Fibroblast of skin of right biceps (primary cell): Measurements from ENCODE around the gene P2RX1.

Experiments used
- DNase-seq: peaks from one replicate; pipeline ENCODE4 v3.0.0-alpha.2; 2013

Gene P2RX1

DNA sequence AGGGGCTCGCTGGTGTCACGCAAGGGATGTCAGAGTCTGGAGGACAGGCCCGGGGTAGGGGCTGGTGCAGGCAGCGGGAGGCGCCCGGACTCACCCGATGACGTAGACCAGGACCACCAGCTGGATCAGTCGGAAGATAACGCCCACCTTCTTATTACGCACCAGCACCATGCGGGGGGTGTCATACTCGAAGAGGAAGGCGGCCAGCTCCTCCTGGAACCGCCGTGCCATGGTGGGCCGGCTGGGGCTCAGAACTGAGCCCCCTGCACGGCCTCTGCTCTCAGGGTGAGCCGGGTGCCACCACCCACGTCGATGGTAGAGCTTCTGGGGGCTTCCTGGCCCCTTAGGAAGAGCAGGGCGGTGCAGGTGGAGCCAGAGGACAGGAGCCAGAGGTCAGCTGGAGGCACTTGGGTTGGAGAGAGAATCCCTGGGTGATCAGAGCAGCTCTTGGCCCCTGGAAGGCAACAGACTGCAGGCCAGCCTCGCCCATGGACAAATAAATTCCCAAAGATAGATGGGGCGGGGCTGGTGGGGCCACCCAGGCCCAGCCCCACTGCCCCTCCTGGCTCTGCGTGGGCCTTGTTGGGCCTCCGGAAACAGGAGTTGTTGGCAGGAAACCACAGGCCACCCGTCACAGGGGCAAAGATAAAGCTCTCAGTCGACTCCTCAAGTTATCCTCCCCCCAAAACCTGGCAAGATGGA, at the start of gene P2RX1:
P2RX1 (minus strand) TSS at position 471 of the 702 bp plus-strand sequence; CDS start at position 231, 240 bp downstream.
- no peak for DNase-seq

DNA sequence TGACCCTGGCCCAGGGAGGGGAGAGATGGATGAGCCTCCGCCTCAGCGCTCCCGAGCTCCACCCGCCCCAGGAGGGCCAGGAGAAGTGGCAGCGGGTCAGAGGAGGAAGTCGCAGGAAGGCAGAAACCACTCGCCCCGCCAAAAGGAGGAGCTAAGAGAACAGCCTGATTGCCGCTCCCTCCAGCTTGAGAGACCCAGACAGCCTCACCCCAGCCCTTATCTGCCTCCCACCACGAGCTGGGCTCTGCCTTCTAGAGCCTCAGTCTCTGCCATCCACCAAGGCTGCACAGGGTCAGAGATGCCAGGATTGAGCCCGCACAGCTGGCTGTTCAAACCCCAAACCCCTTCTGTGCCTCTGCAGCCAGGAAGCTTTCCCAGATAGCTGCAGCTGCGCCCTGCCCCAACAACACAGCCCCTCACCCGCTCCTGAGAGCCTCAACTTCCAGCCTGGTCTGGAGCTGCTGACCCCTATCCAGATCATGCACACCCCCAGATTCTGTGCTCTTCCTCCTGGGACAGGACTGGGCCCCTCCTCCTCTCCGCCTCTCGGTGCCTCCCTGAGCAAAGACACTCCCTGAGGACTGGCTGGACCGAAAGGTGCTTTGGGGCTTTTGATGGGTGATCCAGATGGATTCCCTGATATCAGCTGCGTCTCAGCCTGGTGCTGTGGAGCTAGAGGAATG, 49.0 kb upstream of the P2RX1 start:
- peak; percentile 30 for DNase-seq

DNA sequence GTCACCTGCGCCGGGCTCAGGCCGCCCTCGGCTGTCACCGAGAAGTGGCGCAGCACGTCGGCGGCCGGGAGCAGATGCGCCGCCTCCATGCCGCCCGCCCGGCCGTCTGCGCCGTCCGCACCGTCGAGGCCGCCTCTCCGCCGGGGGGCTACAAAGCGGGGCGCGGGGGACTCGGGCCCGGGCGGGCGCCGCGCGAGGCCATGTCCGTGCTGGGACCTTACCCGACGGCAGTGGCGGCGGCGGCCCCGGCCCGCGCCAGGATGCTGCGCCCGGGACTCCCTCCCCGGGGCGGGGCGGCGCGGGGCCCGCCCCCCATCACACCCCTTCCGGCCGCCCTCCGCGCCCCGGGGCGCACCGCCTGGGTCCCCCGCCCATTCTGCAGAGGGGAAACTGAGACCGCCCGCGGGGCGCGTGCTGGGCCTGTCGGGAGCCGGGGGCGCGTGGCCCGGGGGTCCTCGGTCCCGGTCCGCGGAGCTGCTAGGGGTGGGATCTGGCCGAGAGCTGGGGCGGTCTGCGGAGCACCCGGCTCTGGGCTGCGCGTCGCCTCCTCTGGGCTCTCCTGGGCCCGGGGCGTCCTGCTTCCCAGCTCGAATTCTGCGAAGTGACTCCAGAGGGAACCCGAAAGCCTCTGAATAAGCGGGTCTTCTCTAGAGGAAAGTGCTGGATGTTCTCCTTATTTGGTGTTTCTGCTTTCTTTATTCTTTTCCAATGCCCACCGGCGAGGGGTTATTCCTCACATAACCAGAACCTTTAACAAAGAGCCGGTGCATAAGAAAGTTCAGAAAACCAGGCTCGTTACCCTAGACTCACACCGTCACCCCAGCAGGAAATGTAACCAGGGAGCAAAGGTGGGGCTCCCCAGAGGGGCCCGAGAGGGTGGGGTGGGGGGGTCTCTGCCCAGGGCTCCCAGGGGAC, 48.2 kb upstream of the P2RX1 start, which contains the start of gene ATP2A3:
ATP2A3 (minus strand) TSS at position 235 of the 915 bp plus-strand sequence; CDS start at position 89, 146 bp downstream.
- no peak for DNase-seq

DNA sequence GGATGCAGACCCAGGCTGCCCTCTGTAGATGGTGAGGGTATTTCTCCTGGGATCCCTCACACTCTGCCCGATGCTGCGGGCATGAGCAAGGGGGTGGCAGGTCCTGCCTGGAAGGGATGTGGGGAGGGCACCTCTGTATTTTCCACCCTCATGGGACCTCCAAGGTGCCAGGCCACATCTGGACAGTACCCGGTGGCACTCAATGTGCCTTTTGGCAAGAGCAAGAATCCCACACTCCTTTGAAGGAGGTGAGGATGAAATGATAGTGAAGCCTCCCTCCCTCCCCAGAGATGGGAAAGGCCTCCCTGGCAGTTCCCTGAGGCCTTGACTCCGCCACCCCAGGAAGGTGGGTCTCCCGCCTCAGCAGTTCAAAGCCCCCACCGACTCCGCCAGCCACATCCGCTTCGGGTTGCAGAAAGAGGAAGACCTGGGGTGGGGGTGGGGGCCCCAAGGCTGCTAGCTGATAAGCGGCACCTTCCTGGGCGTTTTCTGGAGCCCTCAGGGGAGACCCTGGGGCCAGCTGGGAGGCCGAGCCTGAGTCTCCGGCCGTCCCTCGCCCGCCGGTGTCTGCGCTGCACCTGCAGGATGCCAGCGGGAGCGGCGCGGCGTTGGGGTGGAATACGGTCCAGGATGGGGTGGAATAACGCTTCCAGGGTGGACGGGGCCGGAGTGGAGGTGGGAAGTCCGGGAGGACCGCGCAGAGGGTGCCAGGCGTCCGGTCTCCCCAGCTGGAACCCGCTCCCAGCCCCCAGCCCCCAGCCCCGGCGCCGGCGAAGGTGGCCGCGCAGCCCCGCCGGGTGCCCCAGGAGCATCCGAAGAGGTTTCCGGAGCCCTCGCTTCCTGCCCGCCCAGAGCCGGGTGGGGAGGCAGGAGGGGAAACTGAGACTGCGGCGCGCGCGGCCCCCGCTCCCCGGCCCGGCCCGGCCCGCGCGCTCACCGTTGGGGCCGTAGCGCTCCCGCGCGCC, 47.3 kb upstream of the P2RX1 start:
- DNase-seq, result no peak

GRCh38 chr17:3962965-3963236, 46.6 kb upstream of the P2RX1 start:
- DNase-seq, result no peak

DNA sequence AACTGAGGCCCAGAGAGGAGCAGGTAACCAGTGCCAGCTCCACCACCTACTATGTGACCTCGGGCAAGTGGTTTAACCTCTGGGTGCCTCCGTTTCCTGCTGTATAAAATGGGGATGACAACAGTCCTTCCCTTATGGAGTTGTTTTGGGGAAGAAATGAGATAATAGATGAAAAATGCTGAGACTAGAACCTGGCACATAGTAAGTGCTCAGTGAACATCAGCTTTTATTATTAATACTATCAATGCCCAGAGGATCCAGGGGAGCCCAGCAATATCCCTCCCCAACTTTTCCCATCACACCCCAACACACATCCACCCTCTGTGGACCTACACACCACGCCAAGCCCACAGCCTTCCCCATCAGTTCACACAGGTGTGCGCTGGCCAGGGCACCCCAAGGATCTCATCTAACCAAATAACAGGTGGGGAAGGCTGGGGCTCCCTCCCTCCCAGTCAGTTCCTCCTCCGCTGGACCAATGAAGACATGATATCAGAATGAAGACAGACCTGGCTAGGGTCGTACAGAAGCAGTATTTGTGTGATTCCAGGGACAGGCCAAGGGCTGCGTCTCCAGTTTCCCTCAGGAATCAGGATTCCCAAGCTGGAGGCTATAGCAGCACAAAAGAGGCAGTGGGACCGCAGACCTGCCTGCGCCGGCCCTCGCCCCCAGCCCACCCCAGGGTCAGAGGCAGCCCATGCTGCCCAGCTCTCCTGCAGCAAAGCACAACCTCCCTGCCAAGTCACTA, 46.1 kb upstream of the P2RX1 start:
- DNase-seq, result no peak

GRCh38 chr17:3961564-3962047, 45.3 kb upstream of the P2RX1 start:
- DNase-seq, result no peak

DNA sequence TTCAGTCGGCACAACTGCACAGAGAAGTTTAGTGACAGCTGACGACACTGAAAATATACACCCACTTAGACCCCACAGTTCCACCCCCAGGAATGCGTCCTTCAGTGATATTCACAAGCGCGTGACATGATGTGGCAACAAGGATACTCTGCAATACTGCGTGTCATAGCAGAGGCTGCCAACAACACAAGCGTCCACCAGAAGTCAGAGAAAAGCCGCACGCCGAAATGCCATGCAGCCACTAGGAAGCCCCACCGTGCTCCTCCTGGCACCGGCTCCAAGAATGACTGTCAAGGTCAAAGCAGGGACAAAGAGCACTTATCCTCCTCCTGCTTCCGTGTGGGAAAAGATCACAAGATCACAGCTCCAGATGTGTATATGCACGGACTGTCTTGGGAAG, 44.5 kb upstream of the P2RX1 start:
- DNase-seq, result no peak

DNA sequence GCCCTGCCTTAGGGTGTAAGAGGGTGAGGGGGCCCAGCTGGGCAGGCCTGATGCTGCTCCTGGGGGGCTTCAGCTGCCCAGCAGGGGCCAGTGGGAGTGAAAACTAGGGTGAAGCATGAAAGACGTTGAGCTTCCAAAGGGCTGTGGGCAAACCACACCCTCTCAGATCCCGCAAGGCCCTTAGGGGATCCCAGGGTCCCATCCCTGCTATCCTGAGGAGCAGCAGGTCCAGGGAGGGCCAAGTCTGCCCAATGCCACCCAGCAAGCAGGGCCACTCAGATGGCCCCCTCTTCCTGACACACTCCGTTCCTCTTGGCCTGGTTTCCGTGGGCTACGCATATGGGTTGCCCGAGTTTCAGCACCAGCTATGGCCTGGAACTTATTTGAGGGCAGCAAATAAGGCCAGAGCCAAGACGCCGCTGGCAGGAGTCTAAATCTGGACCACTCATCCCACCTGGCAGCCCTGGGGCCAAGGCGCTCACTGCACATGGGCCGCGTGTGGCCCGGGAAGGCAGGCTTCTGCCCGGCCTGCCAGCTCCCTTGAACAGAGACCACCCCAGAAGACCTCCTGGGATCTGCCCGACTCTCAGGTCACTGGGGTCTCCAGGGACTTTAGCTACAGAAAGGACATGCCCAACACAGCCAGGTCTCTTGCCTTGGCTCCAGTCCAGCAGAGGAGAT, 43.8 kb upstream of the P2RX1 start:
- no peak for DNase-seq

DNA sequence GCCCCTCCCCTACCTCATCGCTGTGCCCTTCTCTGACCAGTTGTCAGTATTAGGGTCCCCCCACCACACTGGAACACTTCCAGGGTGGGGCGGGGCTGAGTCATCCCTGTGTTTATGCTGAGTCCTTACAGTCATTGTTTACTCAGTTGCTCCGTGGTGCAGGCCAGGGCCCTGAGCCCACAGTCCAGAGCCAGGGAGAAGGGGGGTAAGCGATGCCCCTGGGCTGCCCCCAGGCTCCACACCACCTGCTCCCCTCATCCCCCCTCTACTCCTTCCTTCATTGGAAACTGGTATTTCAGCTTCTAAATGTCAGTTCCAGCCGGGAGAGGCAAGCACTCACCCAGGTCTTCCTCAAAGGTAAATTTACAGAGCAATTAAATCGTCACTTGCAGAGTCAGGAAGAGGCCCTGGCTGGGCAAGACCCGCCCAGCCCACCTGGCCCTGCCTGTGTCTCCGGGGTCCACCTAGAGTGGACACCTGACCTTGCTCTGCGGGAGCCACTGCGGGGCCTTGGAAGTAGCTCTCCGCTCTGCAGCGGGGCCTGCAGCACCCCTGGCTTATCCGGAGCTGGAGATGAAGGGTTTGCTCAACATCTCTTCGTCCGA, 43.1 kb upstream of the P2RX1 start:
- peak; percentile 22 for DNase-seq

DNA sequence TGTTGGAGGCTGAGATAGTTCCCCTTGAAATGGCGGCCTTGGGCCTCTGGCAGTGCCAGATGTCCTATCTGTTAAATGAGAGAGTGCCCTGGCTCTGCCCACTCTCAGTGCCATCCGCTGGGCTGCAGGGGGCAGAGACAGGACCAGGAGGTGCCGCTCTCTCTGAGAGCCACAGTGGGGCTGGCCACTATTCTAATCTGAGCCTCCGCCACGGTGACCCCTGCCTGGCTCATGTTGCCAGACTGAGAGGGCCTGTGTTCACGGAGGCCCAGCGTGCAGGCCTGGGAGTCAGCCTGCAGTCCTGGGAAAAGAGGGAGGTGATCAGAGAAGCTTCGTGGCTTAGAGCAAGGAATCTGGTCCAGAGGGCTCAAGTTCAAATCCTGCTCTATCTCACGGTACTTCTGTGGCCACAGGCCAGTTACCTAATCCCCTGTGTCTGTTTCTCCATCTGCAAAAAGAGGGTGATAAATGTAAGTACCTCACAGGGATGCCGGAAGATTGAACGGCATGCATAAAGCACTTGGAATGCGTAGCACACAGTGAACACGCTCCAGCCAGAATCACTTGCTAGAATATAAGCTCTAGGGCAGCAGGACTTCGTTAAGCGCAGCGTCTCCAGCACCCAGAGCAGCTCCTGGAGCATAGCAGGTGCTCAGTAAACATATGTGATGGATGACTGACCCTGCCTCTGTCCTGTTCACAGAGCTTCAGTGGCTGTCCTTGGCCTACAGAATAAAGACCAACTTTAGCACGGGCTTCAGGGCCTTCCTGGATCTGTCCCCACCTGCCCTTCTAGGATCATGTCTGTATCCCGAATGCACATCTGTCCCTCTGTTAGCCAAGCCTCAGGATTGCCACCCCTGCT, 41.7 kb upstream of the P2RX1 start:
- no peak for DNase-seq

GRCh38 chr17:3956983-3957382, 40.7 kb upstream of the P2RX1 start:
- no peak for DNase-seq

GRCh38 chr17:3956327-3956957, 40.2 kb upstream of the P2RX1 start:
- no peak for DNase-seq

- DNase-seq, result no peak
These were observed 39.4 kb upstream of the P2RX1 start for GRCh38 chr17:3955673-3955988.

GRCh38 chr17:3954976-3955672, 38.9 kb upstream of the P2RX1 start:
- DNase-seq, result no peak

DNA sequence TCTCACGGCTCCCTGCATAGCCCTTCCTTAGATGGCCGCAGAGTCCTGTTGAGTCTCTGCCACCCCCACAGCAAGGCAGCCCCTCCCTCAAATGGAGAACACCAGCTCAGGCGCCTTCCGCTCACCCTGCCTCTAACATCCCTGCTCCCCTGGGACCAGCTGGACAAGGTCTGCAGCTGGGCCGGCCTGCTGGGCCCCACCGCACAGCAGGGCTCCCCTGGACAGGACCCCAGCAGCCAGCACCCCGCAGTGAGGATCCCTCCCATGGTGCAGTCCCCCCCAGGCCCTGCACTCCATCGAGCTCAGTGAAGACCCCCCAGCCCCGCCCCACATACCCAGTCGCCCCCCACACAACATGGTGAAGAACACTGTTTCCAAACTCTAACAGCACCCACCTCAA, 37.8 kb upstream of the P2RX1 start:
- DNase-seq, result no peak

GRCh38 chr17:3953542-3953941, 37.3 kb upstream of the P2RX1 start:
- no peak for DNase-seq

DNA sequence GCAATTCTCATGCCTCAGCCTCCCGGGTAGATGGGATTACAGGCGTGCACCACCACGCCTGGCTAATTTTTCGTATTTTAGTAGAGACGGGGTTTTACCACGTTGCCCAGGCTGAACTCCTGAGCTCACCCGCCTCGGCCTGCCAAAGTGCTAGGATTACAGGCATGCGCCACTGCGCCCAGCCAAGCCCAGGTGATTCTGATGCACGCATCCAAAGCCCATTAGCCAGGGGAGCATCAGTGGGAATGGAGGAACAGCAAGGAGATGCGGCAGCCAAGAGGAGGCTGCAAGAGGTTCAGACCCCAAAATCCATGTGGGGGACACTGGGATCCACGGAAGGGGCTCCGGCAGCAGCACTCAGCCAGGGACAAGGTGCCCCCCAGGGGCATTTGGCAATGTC, 35.9 kb upstream of the P2RX1 start:
- DNase-seq, result no peak

DNA sequence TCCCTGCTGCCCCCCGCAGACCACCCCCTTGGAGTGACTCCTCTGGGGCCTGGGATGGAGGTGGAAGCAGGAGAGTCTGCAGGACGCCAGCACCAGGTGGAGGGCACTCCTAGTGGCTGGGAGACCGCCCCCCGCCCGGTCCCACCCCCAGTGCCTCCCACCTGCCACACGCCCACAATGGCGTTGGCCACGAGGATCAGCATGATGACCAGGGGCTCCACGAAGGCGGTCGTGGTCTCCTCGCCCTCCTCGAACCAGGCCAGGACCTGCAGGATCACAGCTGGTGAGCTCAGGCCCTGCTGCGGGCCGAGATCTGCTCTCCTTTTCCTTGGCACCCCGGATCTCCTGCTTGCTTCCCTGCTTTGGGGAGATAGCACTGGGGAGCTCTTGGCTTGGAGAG, 35.2 kb upstream of the P2RX1 start:
- DNase-seq, result no peak
